Activated B cell treated with CpG ODN at 0.5 μM for 24 hours (primary cell): ENCODE measurements around the gene HNF1A. TPM values are rescaled to one million over a fixed set of nuclear protein-coding genes. Genes with fewer than 3 reads are reported as not detected.

Experiments used
- ATAC-seq: fragments of 200-7000 bp; cut with Tn5 transposase; one replicate; pipeline ENCODE4 v1.10.0; 2021; ENCODE audit warnings: low read depth, mild to moderate bottlenecking, moderate library complexity
- CTCF ChIA-PET: fragments of 350-600 bp; sonication (Branson Sonifier 250); formaldehyde crosslinking; loops from one replicate; lab custom pipeline; 2021; ENCODE audit warnings: antibody characterized with exemption; lab: Charles Lee
- POLR2A ChIA-PET: fragments of 350-600 bp; sonication (Branson Sonifier 250); formaldehyde crosslinking; loops from one replicate; lab custom pipeline; 2021; ENCODE audit warnings: antibody characterized with exemption; lab: Charles Lee
- DNase-seq: peaks from one replicate; pipeline ENCODE4 v3.0.0; 2022
- H3K27ac Mint-ChIP-seq: one replicate; pipeline ENCODE4 v1.8.0; 2020; ENCODE audit warnings: mixed read lengths
- H3K27me3 Mint-ChIP-seq: one replicate; pipeline ENCODE4 v1.8.0; 2021; ENCODE audit warnings: mixed read lengths
- H3K36me3 Mint-ChIP-seq: one replicate; pipeline ENCODE4 v1.8.0; 2021; ENCODE audit warnings: low read depth, mixed read lengths
- H3K4me1 Mint-ChIP-seq: one replicate; pipeline ENCODE4 v1.8.0; 2021; ENCODE audit warnings: mixed read lengths
- H3K4me3 Mint-ChIP-seq: one replicate; pipeline ENCODE4 v1.8.0; 2020; ENCODE audit warnings: mild to moderate bottlenecking, mixed read lengths
- H3K9me3 Mint-ChIP-seq: one replicate; pipeline ENCODE4 v1.8.0; 2020; ENCODE audit warnings: mixed read lengths
- intact Hi-C: fragments of 100-400 bp; cut with micrococcal nuclease; formaldehyde crosslinking; loops from one replicate; pipeline ENCODE4 v1.15.1; 2024
- total RNA-seq: library from RNA; stranded (reverse); gene quantifications from 2 replicates; pipeline ENCODE4 v1.2.3, GENCODE V29; 2022
- TF ChIP-seq, protein P1 (sequence below): fragments of 200-600 bp; IDR thresholded peaks from one replicate; pipeline ENCODE4 v1.8.0; 2022; ENCODE audit warnings: antibody characterized with exemption, mild to moderate bottlenecking

HNF1A gene
- total RNA-seq, 1 donor from 2014 or later, result not detected

DNA sequence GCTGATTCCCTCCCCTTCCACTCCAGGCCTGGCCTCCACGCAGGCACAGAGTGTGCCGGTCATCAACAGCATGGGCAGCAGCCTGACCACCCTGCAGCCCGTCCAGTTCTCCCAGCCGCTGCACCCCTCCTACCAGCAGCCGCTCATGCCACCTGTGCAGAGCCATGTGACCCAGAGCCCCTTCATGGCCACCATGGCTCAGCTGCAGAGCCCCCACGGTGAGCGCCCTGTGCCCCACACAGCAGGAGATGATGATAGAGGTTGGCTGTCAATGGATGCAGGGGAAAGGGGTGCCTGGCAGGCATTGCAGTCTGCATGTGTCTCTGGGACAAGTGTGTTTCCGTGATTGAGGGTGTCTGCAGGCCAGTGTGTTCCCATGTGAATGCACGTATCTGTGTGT lies 19.1 kb downstream of the HNF1A start:
- H3K36me3 Mint-ChIP-seq, result peaks cover 8% of the 10 kb centered on the region
- no peak for DNase-seq
- no peak for ATAC-seq
- H3K9me3 Mint-ChIP-seq, result no peaks in the 10 kb centered on the region
- CTCF ChIA-PET, result no interaction called here
- intact Hi-C loops, result no loop called here
- H3K4me1 Mint-ChIP-seq, result no peaks in the 10 kb centered on the region
- peaks cover 12% of the 10 kb centered on the region for H3K27me3 Mint-ChIP-seq
- TF ChIP-seq, protein P1, sequence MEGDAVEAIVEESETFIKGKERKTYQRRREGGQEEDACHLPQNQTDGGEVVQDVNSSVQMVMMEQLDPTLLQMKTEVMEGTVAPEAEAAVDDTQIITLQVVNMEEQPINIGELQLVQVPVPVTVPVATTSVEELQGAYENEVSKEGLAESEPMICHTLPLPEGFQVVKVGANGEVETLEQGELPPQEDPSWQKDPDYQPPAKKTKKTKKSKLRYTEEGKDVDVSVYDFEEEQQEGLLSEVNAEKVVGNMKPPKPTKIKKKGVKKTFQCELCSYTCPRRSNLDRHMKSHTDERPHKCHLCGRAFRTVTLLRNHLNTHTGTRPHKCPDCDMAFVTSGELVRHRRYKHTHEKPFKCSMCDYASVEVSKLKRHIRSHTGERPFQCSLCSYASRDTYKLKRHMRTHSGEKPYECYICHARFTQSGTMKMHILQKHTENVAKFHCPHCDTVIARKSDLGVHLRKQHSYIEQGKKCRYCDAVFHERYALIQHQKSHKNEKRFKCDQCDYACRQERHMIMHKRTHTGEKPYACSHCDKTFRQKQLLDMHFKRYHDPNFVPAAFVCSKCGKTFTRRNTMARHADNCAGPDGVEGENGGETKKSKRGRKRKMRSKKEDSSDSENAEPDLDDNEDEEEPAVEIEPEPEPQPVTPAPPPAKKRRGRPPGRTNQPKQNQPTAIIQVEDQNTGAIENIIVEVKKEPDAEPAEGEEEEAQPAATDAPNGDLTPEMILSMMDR, result no peak
- H3K27ac Mint-ChIP-seq, result no peak overlapping the region
- POLR2A ChIA-PET, result no interaction called here
- no peak overlapping the region for H3K4me3 Mint-ChIP-seq

DNA sequence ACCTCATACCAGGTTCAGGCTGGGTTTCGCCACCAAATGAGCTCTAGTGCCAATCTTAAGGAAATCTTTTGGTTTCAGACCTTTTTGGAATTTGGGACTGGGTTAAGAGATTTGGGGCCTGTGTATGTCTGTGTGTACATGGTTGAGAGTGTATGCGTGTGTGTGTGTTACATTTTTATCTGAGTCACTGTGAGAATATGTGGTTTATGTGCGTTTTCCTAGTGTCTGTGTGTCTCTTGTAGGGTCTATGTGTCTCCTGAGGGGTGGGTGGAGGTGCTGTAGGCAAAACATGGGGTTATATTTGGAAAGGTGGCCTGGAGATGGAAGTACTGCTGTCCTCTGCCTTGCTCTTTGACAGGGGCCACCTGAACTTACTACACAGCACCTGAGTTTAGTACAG lies 20.1 kb downstream of the HNF1A start:
- no peak overlapping the region for H3K27ac Mint-ChIP-seq
- no peak for ATAC-seq
- peaks cover 12% of the 10 kb centered on the region for H3K27me3 Mint-ChIP-seq
- ChIA-PET POLR2A (no interaction called here), CTCF (no interaction called here)
- H3K36me3 Mint-ChIP-seq, result peaks cover 16% of the 10 kb centered on the region
- no peak overlapping the region for H3K4me3 Mint-ChIP-seq
- DNase-seq, result no peak
- H3K4me1 Mint-ChIP-seq, result no peaks in the 10 kb centered on the region
- TF ChIP-seq, protein P1, result no peak
- intact Hi-C loops, result no loop called here
- no peaks in the 10 kb centered on the region for H3K9me3 Mint-ChIP-seq

DNA sequence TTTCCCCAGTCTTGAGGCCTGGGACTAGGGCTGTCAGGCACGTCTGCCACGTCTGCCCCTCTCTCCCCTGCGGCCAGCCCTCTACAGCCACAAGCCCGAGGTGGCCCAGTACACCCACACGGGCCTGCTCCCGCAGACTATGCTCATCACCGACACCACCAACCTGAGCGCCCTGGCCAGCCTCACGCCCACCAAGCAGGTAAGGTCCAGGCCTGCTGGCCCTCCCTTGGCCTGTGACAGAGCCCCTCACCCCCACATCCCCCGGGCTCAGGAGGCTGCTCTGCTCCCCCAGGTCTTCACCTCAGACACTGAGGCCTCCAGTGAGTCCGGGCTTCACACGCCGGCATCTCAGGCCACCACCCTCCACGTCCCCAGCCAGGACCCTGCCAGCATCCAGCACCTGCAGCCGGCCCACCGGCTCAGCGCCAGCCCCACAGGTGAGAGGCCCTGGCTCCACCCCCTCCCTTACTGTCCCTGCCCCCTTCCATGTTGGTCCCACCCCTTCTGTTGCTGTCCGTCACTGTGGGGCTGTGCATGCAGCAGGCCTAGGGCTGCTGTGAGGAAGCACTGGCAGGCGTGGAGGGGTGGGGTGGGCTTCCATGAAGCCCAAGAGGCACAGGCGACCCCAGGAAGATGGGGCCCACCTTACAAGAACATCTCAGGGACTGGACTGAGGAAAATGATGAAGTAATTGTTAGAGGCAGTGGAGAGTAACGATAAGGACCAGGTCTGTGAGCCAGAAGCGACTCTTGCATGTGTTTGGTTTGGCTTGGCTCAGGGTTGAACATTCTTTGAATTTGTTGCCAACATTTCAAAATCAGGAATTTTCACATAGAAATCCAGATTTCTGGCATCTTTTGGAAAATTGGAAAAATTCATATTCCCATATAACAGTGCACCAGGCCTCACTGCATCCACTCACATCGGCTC lies 21.1 kb downstream of the HNF1A start:
- ChIA-PET POLR2A (no interaction called here), CTCF (no interaction called here)
- Mint-ChIP-seq H3K27ac (no peak overlapping the region), H3K27me3 (peaks cover 12% of the 10 kb centered on the region), H3K4me1 (no peaks in the 10 kb centered on the region), H3K36me3 (peaks cover 26% of the 10 kb centered on the region), H3K4me3 (no peak overlapping the region), H3K9me3 (no peaks in the 10 kb centered on the region)
- TF ChIP-seq, protein P1, result no peak
- intact Hi-C loops, result no loop called here
- DNase-seq (no peak), ATAC-seq (no peak)

DNA sequence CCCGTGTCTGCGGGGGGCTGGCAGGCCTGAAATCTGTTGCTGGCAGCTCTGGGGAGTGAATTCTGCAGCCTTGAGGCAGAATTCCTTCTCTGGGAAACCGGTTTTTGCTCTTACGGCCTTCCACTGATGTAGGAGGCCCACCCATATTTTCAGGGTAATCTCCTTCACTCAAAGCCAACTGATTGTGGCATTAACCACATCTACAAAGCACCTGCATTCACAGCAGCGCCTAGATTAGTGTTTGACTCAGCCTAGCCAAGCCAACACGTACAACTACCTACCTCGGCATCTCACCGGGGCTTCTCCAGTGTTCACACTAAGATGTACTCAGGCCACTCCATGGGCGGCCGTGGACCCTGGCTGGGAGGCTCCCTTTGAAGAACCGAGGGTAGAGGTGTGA lies 22.2 kb downstream of the HNF1A start:
- ATAC-seq (no peak), DNase-seq (no peak)
- TF ChIP-seq, protein P1, result no peak
- Mint-ChIP-seq H3K36me3 (peaks cover 36% of the 10 kb centered on the region), H3K27me3 (peaks cover 6% of the 10 kb centered on the region), H3K27ac (no peak overlapping the region), H3K4me3 (no peak overlapping the region), H3K4me1 (no peaks in the 10 kb centered on the region), H3K9me3 (no peaks in the 10 kb centered on the region)
- CTCF ChIA-PET, result no interaction called here
- intact Hi-C loops, result no loop called here
- POLR2A ChIA-PET, result no interaction called here

DNA sequence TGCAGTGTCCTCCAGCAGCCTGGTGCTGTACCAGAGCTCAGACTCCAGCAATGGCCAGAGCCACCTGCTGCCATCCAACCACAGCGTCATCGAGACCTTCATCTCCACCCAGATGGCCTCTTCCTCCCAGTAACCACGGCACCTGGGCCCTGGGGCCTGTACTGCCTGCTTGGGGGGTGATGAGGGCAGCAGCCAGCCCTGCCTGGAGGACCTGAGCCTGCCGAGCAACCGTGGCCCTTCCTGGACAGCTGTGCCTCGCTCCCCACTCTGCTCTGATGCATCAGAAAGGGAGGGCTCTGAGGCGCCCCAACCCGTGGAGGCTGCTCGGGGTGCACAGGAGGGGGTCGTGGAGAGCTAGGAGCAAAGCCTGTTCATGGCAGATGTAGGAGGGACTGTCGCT lies 22.7 kb downstream of the HNF1A start:
- ATAC-seq (no peak), DNase-seq (no peak)
- TF ChIP-seq, protein P1, result no peak
- Mint-ChIP-seq H3K27ac (no peak overlapping the region), H3K27me3 (peaks cover 4% of the 10 kb centered on the region), H3K4me3 (no peak overlapping the region), H3K4me1 (no peaks in the 10 kb centered on the region), H3K36me3 (peaks cover 42% of the 10 kb centered on the region), H3K9me3 (no peaks in the 10 kb centered on the region)
- CTCF ChIA-PET, result no interaction called here
- POLR2A ChIA-PET, result no interaction called here
- intact Hi-C loops, result no loop called here
